Renal cortex interstitium (tissue), 11 donors: Measurements from ENCODE around the gene GID8. TPM values are rescaled to one million over a fixed set of nuclear protein-coding genes. Genes with fewer than 3 reads are reported as not detected.
A peak's percentile ranks its signal among the peaks of the same experiment; 100 is the strongest.

Source experiments
- DNase-seq, 11 donors: peaks; one replicate each; pipeline ENCODE4 v3.0.0-alpha.2; 2013; ENCODE audit warnings: low read depth in 9 of 11, low spot score in 4 of 11; ENCODE audit errors: extremely low read depth in 1 of 11
- polyA plus RNA-seq, 3 donors: library from polyadenylated mRNA; unstranded; fragments of 120-200 nt; gene quantifications; one replicate each; pipeline ENCODE4 v1.2.1, GENCODE V29; 2013; ENCODE audit not compliant: insufficient read length in 3 of 3

GID8 gene
- polyA plus RNA-seq, 3 donors, result 53.6 to 55.9 (median 55.4) TPM

DNA sequence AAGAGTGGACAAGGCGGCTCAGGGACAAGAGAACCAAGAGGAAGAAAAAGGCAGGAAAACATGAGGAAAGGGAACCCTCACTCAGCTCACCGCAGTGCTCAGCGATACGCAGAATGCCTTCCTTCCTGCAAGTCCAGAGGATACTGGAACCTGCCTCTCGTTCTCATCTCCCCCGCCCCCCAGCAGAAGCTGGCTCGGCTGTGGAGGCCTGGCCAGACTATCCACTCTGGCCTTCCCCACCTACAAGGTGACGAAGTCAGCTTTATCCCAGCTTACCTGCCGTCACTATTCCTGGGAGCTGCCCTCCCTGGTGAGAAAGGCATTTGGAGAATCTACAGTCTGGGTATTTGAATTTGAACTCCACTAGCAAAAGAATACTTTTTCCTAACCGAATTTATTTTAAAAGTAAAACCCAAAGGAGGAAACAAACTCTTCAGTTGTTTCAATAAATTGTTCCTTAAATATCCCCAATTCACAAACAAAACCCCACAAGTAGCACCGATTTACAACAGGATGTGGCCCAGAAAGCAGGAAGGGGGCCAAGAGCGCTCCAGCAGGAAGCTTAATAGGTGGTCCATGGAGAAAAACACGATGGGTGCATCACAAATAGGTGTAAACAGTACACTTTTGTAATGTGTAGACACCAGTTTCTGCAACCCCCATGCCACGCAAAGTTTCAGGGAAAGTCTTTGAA, 9.6 kb upstream of the GID8 start:
- no peak for DNase-seq

DNA sequence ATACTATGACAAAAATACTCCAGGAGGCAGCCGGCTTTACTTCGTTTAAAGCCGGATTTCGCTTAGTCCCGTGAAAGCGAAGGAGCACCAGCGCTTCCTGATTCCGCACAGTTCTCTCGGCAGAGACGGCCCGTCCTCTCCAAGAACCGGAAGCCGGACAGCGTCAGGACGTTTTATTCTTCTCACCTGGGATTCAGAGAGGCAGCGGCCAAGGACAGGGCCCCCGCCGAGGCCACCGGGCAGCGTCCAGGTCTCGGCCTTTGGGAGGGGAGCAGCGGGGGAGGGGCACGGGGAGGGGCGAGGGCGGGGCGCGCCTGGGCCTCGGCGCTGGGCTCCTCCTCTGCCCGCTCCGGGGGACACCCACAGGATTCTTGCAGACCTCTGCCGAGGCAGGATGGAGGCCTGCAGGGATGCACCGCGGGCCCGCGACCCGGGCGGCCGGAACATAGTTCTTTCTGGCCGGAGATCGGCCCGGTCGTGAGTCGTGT, 8.9 kb upstream of the GID8 start:
- DNase-seq, result peak in 3 of 11 donors; percentile 34 to 40 (median 39)

DNA sequence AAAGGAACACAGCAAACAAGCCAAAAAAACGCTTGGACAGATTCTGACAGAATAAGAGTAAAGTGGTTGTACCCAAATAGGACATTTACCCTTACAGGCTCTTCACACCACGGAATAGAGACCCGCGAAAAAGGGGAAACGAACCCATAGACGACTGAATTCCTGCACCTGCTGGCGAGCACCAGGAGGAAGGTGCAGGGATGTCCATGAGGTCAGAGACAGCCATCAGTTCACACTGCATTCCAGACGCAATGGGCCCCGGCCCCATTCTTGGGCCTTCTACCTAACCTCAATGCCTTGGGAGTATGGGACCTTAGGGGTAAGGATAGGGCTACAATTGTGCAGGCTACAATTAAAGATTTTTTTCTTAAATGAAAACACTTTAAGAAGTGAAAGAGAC, 6.5 kb upstream of the GID8 start:
- DNase-seq, result no peak

DNA sequence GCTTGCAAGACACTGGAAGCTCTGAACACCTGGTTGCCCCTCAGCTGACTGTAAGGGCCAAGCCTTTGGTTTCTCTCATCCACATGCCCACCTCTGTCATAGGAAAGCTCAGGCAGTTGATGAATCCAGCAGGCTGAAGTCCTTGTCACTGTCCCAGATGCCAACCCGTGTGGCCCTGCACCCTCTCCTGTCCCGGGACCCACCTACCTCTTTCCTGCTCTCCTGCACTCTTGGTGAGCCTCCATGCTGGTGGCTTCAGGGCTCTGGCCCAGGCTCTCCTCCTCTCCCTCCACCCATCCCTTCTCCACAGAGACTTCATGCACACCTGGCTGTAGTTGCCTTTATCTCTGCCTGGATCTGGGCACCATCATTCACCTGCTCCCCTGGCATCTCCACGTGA, 4.0 kb upstream of the GID8 start:
- DNase-seq, result no peak

DNA sequence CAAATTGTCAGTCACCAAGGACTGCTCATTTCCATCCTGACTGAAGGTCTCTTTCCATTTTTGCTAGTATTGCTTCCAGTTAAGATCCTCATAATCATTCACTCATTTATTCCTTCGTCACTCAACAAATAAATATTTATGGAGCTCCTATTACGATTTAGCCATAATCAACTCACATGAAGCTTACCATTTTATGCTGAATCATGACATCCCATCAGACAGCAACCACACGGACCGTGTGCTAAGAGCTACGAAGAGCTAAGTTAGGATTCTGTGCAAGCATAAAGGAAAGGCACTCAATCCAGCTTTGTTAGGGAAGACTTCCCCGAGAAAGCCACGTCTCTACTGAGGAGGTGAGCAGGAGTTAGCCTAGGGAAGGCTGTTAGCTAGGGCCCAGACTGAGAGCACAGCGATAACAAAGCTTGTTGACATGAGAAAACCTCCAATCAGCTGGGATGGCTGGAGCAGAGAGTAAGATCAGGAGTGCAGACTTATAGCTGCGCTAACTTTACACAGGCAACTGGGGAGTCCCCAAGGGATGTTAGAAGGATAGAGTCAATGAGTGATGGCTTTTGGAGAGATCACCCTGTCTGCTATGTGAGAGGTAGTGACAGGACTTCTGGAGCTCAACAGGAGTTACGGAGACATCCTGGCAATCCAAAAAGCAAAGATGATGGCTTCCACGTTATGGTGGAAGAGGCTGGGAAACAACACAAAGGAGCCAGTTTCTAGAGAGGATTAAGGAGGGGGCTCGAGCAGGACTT, 2.6 kb upstream of the GID8 start:
- no peak for DNase-seq

DNA sequence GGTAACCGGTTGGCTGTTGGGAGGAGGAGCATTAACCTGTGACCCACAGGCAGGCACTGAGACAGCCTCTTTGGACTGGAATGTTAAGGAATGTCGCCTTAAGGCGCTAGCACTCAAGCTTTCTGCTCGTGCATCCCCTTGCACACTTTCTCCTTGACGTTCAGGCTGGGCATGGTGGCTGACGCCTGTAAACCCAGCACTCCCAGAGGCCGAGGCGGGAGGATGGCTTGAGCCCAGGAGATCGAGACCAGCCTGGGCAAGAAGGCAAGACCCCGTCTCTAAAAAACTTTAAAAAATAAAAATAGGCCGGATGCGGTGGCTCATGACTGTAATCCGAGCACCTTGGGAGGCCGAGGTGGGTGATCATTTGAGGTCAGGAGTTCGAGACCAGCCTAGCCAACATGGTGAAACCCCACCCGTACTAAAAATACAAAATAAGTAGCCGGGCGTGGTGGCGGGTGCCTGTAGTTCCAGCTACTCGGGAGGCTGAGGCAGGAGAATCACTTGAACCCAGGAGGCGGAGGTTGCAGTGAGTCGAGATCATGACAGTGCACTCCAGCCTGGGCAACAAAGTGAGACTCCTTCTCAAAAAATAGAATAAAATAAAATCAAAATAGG, 1.9 kb upstream of the GID8 start:
- no peak for DNase-seq

DNA sequence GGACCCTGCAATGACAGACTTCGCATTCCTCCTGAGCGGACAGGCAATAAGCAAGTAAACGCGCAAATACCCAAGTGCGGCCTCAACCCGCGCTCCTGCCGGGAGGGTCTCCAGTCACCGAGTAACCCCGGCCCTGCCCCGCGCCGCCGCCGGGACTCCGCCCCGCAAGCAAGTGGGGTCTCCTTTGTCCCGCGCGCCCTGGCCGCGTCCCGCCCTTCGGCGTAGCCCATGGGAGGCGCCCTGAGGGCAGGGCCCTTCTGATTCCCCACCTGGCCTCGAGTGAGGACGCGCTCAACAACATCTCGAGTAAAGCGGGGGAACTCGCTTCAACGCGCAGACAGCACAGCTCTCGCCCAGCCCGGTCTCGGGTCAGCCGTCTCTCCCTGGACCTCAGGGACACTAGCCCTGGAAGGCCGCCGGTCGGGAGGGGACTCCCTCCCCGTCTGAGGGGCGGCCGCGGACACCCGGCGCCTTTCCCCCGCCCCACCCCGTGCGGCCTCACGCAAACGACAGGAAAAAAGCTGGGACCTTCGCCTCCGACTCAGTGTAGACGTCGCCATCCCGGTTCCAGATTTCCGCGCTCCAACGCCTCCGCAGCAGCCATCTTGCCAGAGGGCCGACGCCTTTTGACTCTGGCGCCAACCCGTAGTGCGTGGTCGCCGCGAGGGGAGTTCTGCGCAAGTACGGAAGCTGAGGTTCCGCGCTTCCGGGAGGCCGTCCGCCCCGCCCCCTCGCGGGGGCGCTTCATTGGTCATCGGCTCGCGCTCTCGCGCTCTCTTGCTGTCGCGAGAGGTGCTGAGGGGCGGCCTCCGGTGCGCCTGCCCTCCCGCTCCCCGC, 461 bp upstream of the GID8 start:
- DNase-seq, result peak; percentile 89 to 96 (median 94)

DNA sequence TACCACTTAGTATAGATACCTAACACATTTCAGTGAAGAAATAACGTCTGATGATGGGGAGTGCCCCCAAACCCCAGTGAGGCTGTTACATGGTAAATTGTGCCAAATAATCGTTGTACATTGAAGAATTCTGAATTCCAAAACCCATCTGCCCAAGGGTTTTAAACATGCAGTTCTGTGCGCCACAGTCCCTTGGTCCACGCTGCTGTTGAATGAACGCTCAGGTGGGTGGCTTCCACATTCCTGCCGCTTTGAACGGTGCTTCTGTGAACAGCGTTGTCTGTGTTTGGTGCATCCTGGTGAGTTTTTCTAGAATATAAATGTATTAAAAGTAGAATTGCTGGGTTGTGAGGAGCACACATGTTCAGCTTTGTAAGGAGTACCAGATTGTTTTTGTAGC, 2.9 kb downstream of the GID8 start:
- DNase-seq, result no peak

DNA sequence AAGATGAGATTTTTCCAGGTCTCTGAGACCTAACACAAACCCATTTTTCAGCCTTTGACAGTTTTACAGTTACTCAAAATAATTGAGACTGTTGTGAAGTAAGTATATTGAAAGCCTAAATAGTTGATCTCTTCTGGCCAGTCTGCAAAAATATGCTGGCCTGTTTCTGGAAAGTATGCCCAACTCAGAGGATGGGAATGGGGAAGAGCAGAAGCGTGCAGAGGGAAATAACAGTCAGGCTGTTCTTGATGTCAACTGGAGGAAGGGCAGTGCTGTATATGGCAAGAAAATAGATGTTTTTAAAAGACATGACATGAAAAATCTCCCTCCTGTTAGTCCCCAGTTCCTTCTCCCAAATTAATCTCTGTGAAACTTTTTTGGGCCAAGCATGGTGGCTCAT, 3.8 kb downstream of the GID8 start:
- DNase-seq, result no peak

DNA sequence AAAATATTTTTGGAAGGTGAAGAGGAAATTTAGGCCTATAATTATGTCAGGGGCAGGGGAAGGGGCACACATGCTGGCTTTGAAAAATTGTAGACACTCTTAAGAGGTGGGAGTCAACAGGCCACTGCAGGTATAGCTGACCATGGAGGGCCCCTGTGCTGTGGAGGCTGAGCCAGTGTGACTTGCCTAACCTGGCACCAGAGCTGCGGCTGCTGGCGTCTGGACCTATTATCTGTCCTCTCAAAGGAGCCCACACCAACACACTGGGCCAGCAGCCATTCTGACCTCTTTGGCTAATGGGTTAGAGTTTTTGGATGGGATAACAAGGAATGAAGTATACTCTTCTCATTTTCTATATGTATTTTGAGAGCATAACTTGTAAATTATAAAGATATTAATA, 4.5 kb downstream of the GID8 start:
- no peak for DNase-seq

DNA sequence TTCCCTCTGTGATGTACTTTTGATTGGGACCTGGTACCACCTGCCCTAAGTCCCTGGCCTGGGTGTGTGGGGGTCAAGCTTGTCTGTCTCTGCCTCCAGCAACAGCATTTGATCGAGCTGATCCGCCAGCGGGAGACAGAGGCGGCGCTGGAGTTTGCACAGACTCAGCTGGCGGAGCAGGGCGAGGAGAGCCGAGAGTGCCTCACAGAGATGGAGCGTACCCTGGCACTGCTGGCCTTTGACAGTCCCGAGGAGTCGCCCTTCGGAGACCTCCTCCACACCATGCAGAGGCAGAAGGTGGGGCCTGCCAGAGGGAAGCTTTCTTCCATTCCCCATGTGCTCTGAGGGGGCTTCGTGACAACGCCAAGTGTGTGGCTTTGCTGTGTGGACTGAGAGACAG, 5.4 kb downstream of the GID8 start:
- DNase-seq, result no peak

DNA sequence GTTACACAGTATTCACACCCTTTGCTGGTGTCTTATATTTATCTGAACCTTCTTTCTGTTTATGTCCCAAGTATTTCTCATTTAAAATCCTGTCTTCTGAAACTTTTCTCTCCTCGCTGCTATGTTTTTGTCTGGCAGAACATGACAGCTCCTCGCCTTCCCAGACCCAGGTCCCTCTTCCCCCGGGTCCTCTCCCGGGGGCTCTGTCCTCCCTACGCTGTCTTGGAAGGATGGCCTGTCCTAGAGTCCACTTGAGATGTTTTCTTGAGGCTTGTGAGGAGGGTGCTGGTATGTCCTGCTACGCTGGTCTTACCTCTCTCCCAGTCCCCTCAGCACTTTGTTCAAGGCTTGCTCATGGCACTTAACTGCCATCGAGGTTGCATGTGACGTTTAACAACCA, 6.2 kb downstream of the GID8 start:
- DNase-seq, result no peak

DNA sequence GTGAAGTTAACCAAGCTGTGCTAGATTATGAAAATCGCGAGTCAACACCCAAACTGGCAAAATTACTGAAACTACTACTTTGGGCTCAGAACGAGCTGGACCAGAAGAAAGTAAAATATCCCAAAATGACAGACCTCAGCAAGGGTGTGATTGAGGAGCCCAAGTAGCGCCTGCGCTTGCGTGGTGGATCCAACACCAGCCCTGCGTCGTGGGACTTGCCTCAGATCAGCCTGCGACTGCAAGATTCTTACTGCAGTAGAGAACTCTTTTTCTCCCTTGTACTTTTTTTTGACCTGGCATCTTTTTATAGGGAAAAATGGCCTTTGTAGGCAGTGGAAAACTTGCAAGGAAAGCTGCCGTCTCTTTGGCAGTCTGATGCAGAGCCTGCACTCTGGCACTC, 6.8 kb downstream of the GID8 start:
- DNase-seq, result no peak

DNA sequence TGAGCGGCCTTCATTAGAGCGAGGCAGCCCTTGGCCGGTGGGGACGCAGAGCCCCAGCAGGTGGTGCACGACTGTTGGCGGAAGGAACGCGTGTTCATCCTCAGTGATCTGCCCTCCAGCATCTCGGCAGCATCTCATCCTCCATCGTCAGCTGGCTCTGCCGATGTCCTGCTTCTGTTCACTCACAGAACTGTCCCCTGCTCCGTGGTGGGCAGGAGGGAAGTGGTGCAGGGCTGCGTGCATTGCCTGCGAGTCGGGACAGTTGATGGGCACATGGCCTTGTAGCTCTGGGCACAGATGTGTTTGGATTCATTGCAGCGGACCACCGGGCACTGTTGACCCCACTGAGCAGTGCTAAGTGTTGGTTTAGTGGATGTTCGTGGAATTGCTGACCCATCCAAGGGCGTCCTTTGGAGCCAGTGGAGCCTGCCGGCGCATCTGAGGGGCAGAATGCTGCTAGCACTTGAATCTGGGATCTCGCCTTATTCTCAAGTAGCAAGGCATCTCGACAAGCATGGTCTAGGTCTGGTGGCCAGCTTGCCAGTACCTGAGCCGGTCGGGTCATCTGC, 7.9 kb downstream of the GID8 start:
- DNase-seq, result no peak

DNA sequence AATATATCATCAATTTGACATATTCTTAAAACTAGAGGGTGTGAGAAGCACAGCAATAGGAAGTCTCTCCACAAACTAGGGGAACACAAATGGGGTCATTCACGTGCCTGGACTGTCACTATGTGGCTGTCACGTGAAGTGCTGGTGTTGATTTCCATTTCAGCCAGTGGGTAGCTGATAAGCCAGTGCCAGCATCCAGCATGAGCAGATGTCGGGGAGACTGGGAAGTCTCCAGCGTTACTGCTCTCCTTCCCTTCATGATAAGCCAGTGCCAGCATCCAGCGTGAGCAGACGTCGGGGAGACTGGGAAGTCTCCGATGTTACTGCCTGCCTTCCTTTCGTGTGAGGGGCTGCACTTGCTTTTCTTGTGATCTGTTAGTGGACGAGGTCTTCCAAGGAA, 9.0 kb downstream of the GID8 start:
- no peak for DNase-seq

DNA sequence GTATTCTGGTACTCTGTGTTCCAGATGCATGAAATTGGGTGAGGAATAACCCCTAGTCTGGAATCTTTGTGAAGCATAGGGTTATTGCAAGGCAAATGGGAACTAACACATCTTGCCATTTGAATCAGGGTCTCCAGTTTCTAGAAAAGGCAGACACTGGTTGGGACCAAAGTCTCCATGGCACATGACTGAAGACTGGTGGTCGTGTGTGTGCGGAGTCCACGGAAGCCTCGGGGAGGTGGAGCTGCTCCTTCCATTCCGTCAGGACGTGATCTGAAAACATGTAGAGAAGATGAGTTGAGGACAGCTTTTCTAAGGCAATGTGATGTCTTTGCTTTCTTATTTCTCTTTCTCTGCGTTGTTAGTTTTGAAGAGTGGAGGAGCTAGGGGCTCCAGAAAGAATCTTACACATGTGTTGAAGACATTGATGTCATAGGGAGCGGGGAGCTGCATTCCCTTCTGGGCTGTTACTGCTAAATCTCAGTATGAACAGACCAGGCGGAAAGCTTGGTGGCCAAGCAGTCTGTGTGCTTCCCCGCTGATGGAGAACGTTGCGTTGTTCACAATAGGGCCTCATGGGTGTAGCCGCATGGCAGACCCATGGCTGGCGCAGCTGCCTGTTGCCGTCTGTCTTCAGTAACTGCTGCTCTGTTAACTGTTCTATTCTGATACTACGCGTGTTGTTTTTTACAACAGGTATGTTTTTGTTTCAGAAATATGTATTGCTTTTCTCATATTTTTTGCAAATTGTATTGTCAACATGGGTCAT, 9.8 kb downstream of the GID8 start:
- no peak for DNase-seq

DNA sequence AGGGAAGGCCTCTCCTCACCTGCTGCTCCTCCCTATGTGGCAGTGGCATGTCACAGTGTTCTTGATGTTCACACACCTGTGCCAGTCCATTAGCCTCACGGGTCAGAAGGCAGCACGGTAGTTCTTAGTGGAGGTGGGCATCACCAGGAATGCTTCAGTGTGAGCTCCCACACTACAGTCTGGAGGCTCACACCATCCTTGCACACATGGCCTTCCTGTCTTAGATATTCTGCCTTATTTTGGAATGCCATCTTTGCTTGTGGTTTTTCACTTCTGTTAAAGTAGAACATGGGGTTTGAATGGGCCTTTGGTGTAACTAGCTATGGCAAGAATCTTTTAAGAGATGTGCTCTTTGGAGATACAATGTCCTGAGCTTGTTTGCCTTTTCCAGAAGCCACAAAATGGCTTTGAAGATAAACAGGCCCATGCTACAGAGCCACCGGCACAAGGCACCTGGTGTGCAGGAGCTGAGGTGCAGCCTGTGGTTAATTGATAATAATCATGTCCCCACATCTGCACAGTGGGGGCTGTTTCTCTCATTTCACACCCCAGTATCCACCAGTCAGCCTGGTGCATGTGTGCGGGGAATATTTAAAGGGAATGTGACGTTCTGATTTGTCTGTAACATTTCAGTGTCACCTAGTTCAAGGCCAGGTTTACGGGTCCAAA, 11.3 kb downstream of the GID8 start:
- no peak for DNase-seq

DNA sequence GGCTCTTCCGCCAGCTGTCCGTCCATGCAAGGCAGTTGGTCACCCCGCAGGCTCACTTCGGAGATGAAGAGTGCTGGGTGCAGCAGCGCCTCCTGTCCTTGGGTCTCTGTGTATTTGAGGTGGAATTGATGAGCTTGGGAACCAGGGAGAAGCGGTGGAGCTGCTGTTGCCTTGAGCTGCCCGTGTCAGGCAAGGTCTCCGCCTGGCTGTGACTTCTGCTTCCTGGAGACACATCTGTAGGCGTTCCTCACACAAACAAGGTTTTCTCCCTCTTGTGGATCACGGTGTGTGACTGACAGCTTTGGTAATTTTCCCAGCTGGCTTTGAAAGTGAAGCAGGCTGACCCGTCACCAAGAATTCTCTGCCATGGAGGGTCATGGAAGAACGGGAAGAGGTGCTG, 12.0 kb downstream of the GID8 start:
- no peak for DNase-seq
